ENCODE data around the gene NTPCR. TPM values are rescaled to one million over a fixed set of nuclear protein-coding genes. Genes with fewer than 3 reads are reported as not detected.
A peak's percentile ranks its signal among the peaks of the same experiment; 100 is the strongest.

NTPCR gene
- polyA plus RNA-seq, 1 donor (not counting 4 experiments of a cell fraction or from before 2014, with no cell fraction given), result 40.0 TPM

DNA sequence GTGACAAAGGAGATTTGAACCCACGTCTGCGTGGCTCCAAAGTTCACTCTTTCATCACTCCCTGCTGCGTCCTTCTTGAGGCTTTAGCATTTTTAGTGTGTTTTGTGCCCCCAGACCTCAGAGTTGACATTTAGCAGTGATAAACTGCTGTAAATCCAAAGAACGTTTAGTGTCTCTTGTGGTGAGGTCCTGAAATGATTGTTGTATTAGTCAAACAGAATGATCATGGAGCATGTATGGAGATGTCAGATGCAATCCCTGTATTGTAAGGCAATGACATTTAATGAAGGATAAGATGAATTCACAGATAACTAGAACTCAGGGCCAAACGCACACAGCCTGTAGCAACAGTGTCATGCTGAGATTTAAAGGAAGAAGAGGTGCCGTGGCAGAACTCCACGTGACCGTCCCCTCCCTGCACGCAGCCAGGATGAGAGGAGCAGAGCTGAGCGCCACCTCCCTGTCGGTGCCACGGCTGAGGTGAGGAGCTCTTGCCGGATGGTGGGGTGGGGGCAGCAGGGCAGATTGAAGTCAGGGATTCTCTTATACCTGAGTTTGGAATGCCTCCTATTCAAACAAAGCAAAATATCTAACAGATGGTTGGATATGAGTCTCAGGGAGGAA lies 30.1 kb downstream of the NTPCR start:
- DNase-seq (ENCODE audit: low read depth, low spot score), result no peak
- dilution Hi-C loops (cut with MboI; ENCODE audit: extremely low pct_ligation_motif_present, low sequenced_read_pairs), result no loop called here
- Histone ChIP-seq H3K9me1 (ENCODE audit: control insufficient read depth, extremely low read depth, insufficient read depth, low read length) (no peaks in the 10 kb centered on the region), H3K9ac (ENCODE audit: control insufficient read depth, extremely low read depth, insufficient read depth, low read length) (no peak overlapping the region), H4K20me1 (ENCODE audit: control insufficient read depth, extremely low read depth, insufficient read depth, low read length) (no peaks in the 10 kb centered on the region), H3K27me3 (ENCODE audit: control insufficient read depth, extremely low read depth, insufficient read depth, low read length) (no peaks in the 10 kb centered on the region), H3K79me2 (ENCODE audit: control insufficient read depth, insufficient read depth, low read length) (no peaks in the 10 kb centered on the region), H3K36me3 (ENCODE audit: control insufficient read depth in 2 of 2, extremely low read depth in 1 of 2, insufficient read depth in 2 of 2, low read length in 2 of 2) (peaks cover 3 to 13% of the 10 kb centered on the region in 2 experiments), H3K4me3 (ENCODE audit: control insufficient read depth in 2 of 3, extremely low read depth in 1 of 3, insufficient read depth in 2 of 3, low read depth in 1 of 3, low read length in 3 of 3) (no peak overlapping the region), H3K4me2 (ENCODE audit: control insufficient read depth, extremely low read depth, insufficient read depth, low read depth, low read length) (peak overlapping the region; percentile 8), H3K4me1 (ENCODE audit: control insufficient read depth, extremely low read depth, insufficient read depth, low read length) (peaks cover 10% of the 10 kb centered on the region), H3K9me3 (ENCODE audit: control insufficient read depth, low read depth, low read length) (no peaks in the 10 kb centered on the region), H3K27ac (ENCODE audit: control insufficient read depth, insufficient read depth, low read length) (no peak overlapping the region), H2AFZ (ENCODE audit: control insufficient read depth, low read length) (no peak overlapping the region)
- TF ChIP-seq EZH2 (IDR thresholded peaks at IDR 0.05; ENCODE audit: low read length), result no peak
- TF ChIP-seq, protein P1, sequence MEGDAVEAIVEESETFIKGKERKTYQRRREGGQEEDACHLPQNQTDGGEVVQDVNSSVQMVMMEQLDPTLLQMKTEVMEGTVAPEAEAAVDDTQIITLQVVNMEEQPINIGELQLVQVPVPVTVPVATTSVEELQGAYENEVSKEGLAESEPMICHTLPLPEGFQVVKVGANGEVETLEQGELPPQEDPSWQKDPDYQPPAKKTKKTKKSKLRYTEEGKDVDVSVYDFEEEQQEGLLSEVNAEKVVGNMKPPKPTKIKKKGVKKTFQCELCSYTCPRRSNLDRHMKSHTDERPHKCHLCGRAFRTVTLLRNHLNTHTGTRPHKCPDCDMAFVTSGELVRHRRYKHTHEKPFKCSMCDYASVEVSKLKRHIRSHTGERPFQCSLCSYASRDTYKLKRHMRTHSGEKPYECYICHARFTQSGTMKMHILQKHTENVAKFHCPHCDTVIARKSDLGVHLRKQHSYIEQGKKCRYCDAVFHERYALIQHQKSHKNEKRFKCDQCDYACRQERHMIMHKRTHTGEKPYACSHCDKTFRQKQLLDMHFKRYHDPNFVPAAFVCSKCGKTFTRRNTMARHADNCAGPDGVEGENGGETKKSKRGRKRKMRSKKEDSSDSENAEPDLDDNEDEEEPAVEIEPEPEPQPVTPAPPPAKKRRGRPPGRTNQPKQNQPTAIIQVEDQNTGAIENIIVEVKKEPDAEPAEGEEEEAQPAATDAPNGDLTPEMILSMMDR (optimal IDR thresholded peaks at IDR 0.05 in 1 of 3, IDR thresholded peaks at IDR 0.05 in 1 of 3, conservative IDR thresholded peaks at IDR 0.05 in 1 of 3; ENCODE audit: extremely low read depth in 1 of 3, insufficient read depth in 2 of 3, low read length in 3 of 3), result peak in 2 of 3 experiments; percentile 8 to 64
- no peak for FAIRE-seq

DNA sequence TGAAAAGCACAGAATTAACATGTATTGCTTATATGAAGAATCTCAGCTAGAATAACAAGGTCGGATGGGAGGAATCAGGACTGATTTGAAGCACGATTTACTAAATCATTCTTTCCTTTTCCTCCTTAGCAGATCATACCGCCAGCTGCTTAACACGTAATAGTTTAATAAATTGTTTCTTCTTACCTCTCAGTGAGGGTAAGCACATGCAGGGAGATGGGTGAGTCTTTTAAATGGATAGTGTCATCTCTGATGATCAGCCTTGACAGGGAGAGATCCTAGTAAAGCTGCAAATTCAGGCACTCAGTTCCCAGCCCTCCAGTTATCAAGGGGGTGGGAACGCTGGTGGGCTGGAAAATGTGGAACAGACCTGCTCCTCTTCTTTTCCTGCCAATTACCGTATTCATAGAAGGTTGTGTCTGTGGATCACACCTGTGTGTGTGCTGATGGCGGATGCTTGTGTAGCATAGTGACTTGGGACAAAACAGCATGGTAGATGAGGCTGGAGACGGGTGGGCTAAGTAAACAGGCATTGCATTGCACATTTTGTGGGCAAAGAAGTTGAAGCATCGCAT lies 30.7 kb downstream of the NTPCR start:
- Histone ChIP-seq H3K9me3 (ENCODE audit: control insufficient read depth, low read depth, low read length) (no peaks in the 10 kb centered on the region), H3K4me3 (ENCODE audit: control insufficient read depth in 2 of 3, extremely low read depth in 1 of 3, insufficient read depth in 2 of 3, low read depth in 1 of 3, low read length in 3 of 3) (no peak overlapping the region), H3K27me3 (ENCODE audit: control insufficient read depth, extremely low read depth, insufficient read depth, low read length) (no peaks in the 10 kb centered on the region), H3K4me2 (ENCODE audit: control insufficient read depth, extremely low read depth, insufficient read depth, low read depth, low read length) (peak overlapping the region; percentile 8), H4K20me1 (ENCODE audit: control insufficient read depth, extremely low read depth, insufficient read depth, low read length) (no peaks in the 10 kb centered on the region), H3K27ac (ENCODE audit: control insufficient read depth, insufficient read depth, low read length) (no peak overlapping the region), H3K4me1 (ENCODE audit: control insufficient read depth, extremely low read depth, insufficient read depth, low read length) (peaks cover 10% of the 10 kb centered on the region), H3K9ac (ENCODE audit: control insufficient read depth, extremely low read depth, insufficient read depth, low read length) (no peak overlapping the region), H3K79me2 (ENCODE audit: control insufficient read depth, insufficient read depth, low read length) (no peaks in the 10 kb centered on the region), H3K36me3 (ENCODE audit: control insufficient read depth in 2 of 2, extremely low read depth in 1 of 2, insufficient read depth in 2 of 2, low read length in 2 of 2) (peaks cover 8 to 13% of the 10 kb centered on the region in 2 experiments), H3K9me1 (ENCODE audit: control insufficient read depth, extremely low read depth, insufficient read depth, low read length) (no peaks in the 10 kb centered on the region), H2AFZ (ENCODE audit: control insufficient read depth, low read length) (no peak overlapping the region)
- TF ChIP-seq, protein P1 (optimal IDR thresholded peaks at IDR 0.05 in 1 of 3, IDR thresholded peaks at IDR 0.05 in 1 of 3, conservative IDR thresholded peaks at IDR 0.05 in 1 of 3; ENCODE audit: extremely low read depth in 1 of 3, insufficient read depth in 2 of 3, low read length in 3 of 3), result no peak
- TF ChIP-seq EZH2 (IDR thresholded peaks at IDR 0.05; ENCODE audit: low read length), result no peak
- FAIRE-seq (peak; percentile 5), DNase-seq (ENCODE audit: low read depth, low spot score) (no peak)
- dilution Hi-C loops (cut with MboI; ENCODE audit: extremely low pct_ligation_motif_present, low sequenced_read_pairs), result no loop called here
